Measurements from ENCODE around the gene CDH23. TPM values are rescaled to one million over a fixed set of nuclear protein-coding genes. Genes with fewer than 3 reads are reported as not detected.
A peak's percentile ranks its signal among the peaks of the same experiment; 100 is the strongest.

The CDH23 gene
- total RNA-seq, 1 experiment from 2014 or later, result 2.9 TPM

DNA sequence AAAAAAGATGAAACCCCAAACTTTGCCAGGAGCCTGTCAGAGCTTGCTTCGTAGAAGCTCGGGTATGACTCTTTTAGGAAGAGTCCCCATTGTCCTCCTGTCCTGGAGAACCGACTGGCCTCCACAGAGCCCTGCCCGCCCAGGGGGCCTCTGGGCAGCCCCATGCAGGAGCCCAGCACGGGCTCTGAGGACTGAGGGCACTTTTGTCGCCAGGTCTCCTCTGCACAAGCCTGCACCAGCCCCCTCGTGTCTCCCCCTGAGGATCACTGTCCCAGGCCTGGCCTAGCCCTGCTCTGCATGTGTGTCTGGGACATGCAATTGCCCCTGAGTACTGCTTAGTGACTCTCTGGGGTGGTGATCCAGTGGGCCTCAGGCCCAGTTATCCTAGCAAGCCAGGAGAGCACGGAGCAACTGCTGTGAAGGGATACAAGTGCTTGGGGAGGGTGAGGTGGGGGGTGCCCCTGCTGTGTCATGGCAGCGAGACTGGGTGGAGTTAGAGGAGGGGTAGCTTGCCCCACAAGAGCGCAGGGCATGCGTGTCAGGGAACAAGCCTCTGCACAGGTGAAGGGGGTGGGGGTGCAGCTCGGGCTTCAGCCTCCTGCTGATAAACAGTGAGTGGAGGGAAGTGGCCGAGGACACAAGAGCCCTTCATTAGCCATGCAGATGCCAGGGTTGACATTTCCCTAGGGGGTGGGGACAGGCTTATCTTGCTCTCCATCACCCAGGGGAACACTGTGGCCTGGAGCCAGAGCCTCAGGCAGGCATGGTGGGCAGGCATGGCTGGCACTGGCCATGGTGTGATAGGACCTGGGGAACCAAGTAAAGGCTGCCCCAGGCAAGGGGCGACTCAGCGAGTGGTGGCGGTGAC, 179.4 kb downstream of the CDH23 start:
- TF ChIP-seq ZNF396 (CRISPR knock-in tag; IDR thresholded peaks at IDR 0.05; ENCODE audit: borderline replicate concordance) (no peak), ZNF423 (CRISPR knock-in tag; IDR thresholded peaks at IDR 0.05) (no peak), NFYB (CRISPR knock-in tag; conservative IDR thresholded peaks at IDR 0.05; ENCODE audit: low read depth) (no peak), MYBL2 (CRISPR knock-in tag; IDR thresholded peaks at IDR 0.05) (no peak), CREB1 (CRISPR knock-in tag; IDR thresholded peaks at IDR 0.05) (no peak), NR1H2 (CRISPR knock-in tag; IDR thresholded peaks at IDR 0.05) (no peak)
- TF ChIP-seq, protein P1, sequence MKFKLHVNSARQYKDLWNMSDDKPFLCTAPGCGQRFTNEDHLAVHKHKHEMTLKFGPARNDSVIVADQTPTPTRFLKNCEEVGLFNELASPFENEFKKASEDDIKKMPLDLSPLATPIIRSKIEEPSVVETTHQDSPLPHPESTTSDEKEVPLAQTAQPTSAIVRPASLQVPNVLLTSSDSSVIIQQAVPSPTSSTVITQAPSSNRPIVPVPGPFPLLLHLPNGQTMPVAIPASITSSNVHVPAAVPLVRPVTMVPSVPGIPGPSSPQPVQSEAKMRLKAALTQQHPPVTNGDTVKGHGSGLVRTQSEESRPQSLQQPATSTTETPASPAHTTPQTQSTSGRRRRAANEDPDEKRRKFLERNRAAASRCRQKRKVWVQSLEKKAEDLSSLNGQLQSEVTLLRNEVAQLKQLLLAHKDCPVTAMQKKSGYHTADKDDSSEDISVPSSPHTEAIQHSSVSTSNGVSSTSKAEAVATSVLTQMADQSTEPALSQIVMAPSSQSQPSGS (CRISPR knock-in tag; IDR thresholded peaks at IDR 0.05; ENCODE audit: borderline replicate concordance, low read depth), result no peak
- ATAC-seq (peak; percentile 14; the same call in 1 of the 2 replicates), DNase-seq (ENCODE audit: low spot score) (no peak)
- peaks cover 28% of the 10 kb centered on the region for H3K4me1 Mint-ChIP-seq
- H3K4me3 Mint-ChIP-seq, result no peak overlapping the region
- CTCF ChIA-PET, result interaction anchor here (1.1 to 1.6 kb wide), 4 partner anchors 11 to 101 kb away, joined by 3 to 4 read pairs (median 4); no protein-coding TSS in a partner anchor
- no peaks in the 10 kb centered on the region for H3K36me3 Mint-ChIP-seq
- no peaks in the 10 kb centered on the region; the same call in 1 of the 2 replicates for H3K27me3 Mint-ChIP-seq (ENCODE audit: low read depth)
- no peaks in the 10 kb centered on the region for H3K9me3 Mint-ChIP-seq
- POLR2A ChIA-PET, result no interaction called here
- H3K27ac Mint-ChIP-seq, result peak overlapping the region; percentile 43; the same call in 1 of the 2 replicates

DNA sequence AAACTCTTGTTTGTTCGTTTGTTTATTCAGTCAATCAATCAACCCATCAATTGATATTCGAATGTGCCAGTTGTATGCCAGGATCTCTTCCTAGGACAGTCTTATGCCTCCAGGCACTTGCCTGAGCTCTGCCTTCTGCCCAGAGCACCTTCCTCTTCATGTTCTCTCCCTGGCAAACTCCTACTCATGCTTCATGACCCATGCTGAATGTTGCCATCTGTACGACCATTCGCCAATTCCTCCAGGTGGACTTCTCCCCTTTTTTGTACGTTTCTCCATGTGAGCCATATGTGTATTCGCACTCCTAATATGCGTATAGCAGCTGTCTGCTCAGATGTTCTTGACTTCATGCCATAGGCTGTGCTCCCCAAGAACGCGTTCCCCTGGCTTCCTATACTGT, 180.1 kb downstream of the CDH23 start:
- POLR2A ChIA-PET, result no interaction called here
- H3K4me1 Mint-ChIP-seq, result peaks cover 28% of the 10 kb centered on the region

More for the DNA sequence above, 180.1 kb downstream of the CDH23 start:
- ATAC-seq (no peak), DNase-seq (ENCODE audit: low spot score) (no peak)
- CTCF ChIA-PET, result interaction anchor here (1.5 to 1.6 kb wide), 2 partner anchors 10 to 32 kb away, joined by 3 to 4 read pairs; no protein-coding TSS in a partner anchor
- H3K27ac Mint-ChIP-seq, result no peak overlapping the region
- TF ChIP-seq, protein P2, sequence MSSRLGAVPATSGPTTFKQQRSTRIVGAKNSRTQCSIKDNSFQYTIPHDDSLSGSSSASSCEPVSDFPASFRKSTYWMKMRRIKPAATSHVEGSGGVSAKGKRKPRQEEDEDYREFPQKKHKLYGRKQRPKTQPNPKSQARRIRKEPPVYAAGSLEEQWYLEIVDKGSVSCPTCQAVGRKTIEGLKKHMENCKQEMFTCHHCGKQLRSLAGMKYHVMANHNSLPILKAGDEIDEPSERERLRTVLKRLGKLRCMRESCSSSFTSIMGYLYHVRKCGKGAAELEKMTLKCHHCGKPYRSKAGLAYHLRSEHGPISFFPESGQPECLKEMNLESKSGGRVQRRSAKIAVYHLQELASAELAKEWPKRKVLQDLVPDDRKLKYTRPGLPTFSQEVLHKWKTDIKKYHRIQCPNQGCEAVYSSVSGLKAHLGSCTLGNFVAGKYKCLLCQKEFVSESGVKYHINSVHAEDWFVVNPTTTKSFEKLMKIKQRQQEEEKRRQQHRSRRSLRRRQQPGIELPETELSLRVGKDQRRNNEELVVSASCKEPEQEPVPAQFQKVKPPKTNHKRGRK (CRISPR knock-in tag; IDR thresholded peaks at IDR 0.05; ENCODE audit: borderline replicate concordance), result no peak
- TF ChIP-seq RELA (CRISPR knock-in tag; IDR thresholded peaks at IDR 0.05; ENCODE audit: borderline replicate concordance), result no peak
- TF ChIP-seq, protein P3, sequence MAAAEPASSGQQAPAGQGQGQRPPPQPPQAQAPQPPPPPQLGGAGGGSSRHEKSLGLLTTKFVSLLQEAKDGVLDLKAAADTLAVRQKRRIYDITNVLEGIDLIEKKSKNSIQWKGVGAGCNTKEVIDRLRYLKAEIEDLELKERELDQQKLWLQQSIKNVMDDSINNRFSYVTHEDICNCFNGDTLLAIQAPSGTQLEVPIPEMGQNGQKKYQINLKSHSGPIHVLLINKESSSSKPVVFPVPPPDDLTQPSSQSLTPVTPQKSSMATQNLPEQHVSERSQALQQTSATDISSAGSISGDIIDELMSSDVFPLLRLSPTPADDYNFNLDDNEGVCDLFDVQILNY (CRISPR knock-in tag; IDR thresholded peaks at IDR 0.05), result no peak
- TF ChIP-seq ATF1 (CRISPR knock-in tag; IDR thresholded peaks at IDR 0.05), result no peak
- no peak for TF ChIP-seq ZNF138 (CRISPR knock-in tag; conservative IDR thresholded peaks at IDR 0.05)
- no peak for TF ChIP-seq NFYB (CRISPR knock-in tag; conservative IDR thresholded peaks at IDR 0.05; ENCODE audit: low read depth)
- TF ChIP-seq, protein P4, sequence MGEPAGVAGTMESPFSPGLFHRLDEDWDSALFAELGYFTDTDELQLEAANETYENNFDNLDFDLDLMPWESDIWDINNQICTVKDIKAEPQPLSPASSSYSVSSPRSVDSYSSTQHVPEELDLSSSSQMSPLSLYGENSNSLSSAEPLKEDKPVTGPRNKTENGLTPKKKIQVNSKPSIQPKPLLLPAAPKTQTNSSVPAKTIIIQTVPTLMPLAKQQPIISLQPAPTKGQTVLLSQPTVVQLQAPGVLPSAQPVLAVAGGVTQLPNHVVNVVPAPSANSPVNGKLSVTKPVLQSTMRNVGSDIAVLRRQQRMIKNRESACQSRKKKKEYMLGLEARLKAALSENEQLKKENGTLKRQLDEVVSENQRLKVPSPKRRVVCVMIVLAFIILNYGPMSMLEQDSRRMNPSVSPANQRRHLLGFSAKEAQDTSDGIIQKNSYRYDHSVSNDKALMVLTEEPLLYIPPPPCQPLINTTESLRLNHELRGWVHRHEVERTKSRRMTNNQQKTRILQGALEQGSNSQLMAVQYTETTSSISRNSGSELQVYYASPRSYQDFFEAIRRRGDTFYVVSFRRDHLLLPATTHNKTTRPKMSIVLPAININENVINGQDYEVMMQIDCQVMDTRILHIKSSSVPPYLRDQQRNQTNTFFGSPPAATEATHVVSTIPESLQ (CRISPR knock-in tag; IDR thresholded peaks at IDR 0.05), result no peak
- TF ChIP-seq PRRX2 (CRISPR knock-in tag; IDR thresholded peaks at IDR 0.05), result no peak
- TF ChIP-seq, protein P5, sequence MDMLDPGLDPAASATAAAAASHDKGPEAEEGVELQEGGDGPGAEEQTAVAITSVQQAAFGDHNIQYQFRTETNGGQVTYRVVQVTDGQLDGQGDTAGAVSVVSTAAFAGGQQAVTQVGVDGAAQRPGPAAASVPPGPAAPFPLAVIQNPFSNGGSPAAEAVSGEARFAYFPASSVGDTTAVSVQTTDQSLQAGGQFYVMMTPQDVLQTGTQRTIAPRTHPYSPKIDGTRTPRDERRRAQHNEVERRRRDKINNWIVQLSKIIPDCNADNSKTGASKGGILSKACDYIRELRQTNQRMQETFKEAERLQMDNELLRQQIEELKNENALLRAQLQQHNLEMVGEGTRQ (CRISPR knock-in tag; IDR thresholded peaks at IDR 0.05), result no peak
- no peaks in the 10 kb centered on the region for H3K9me3 Mint-ChIP-seq
- no peaks in the 10 kb centered on the region; the same call in 1 of the 2 replicates for H3K27me3 Mint-ChIP-seq (ENCODE audit: low read depth)
- no peak overlapping the region for H3K4me3 Mint-ChIP-seq
- H3K36me3 Mint-ChIP-seq, result no peaks in the 10 kb centered on the region

All from WTC11 (cell line).